Activated naive CD4-positive, alpha-beta T cell treated with anti-CD3 and anti-CD28 coated beads for 36 hours (primary cell): Measurements from ENCODE around the gene SLC47A2. TPM values are rescaled to one million over a fixed set of nuclear protein-coding genes. Genes with fewer than 3 reads are reported as not detected.

Experiments
- CTCF ChIA-PET: fragments of 350-600 bp; sonication (Branson Sonifier 250); formaldehyde crosslinking; loops from one replicate; lab custom pipeline; 2021; ENCODE audit warnings: antibody characterized with exemption; lab: Charles Lee
- DNase-seq: peaks from one replicate; pipeline ENCODE4 v3.0.0-alpha.2; 2020
- H3K27ac Mint-ChIP-seq: one replicate; pipeline ENCODE4 v1.8.0; 2021; ENCODE audit warnings: mild to moderate bottlenecking, mixed read lengths
- H3K27me3 Mint-ChIP-seq: one replicate; pipeline ENCODE4 v1.8.0; 2021; ENCODE audit warnings: low read depth, mixed read lengths
- H3K36me3 Mint-ChIP-seq: one replicate; pipeline ENCODE4 v1.8.0; 2021; ENCODE audit warnings: low read depth, mixed read lengths
- H3K4me1 Mint-ChIP-seq: one replicate; pipeline ENCODE4 v1.8.0; 2021; ENCODE audit warnings: low read depth, mixed read lengths
- H3K4me3 Mint-ChIP-seq: one replicate; pipeline ENCODE4 v1.8.0; 2021; ENCODE audit warnings: mild to moderate bottlenecking, moderate library complexity, mixed read lengths
- H3K9me3 Mint-ChIP-seq: one replicate; pipeline ENCODE4 v1.8.0; 2021; ENCODE audit warnings: mixed read lengths
- intact Hi-C: fragments of 100-400 bp; cut with micrococcal nuclease; formaldehyde crosslinking; loops from one replicate; pipeline ENCODE4 v1.15.1; 2023
- total RNA-seq, 2 experiments: library from RNA; stranded (reverse); gene quantifications; one replicate each; pipeline ENCODE4 v1.2.3, GENCODE V29; 2021

The SLC47A2 gene
- total RNA-seq, 2 experiments from 2014 or later, result not detected

- CTCF ChIA-PET, result interaction anchor here (1.1 kb wide), 1 partner anchor 99 kb away, joined by 3 read pairs; no protein-coding TSS in a partner anchor
- Mint-ChIP-seq H3K27me3 (no peaks in the 10 kb centered on the region), H3K36me3 (peaks cover 15% of the 10 kb centered on the region), H3K4me1 (no peaks in the 10 kb centered on the region), H3K4me3 (no peak overlapping the region), H3K27ac (no peak overlapping the region), H3K9me3 (no peaks in the 10 kb centered on the region)
- DNase-seq, result no peak
- intact Hi-C loops, result no loop called here
These were observed 52.1 kb downstream of the SLC47A2 start for GRCh38 chr17:19664136-19664820.

- DNase-seq, result no peak
- intact Hi-C loops, result no loop called here
- H3K9me3 Mint-ChIP-seq, result no peaks in the 10 kb centered on the region
- CTCF ChIA-PET, result no interaction called here
- no peak overlapping the region for H3K27ac Mint-ChIP-seq
- H3K4me1 Mint-ChIP-seq, result no peaks in the 10 kb centered on the region
- H3K4me3 Mint-ChIP-seq, result no peak overlapping the region
- no peaks in the 10 kb centered on the region for H3K27me3 Mint-ChIP-seq
- peaks cover 15% of the 10 kb centered on the region for H3K36me3 Mint-ChIP-seq
These were observed 53.3 kb downstream of the SLC47A2 start for GRCh38 chr17:19663097-19663496.

- H3K27me3 Mint-ChIP-seq, result no peaks in the 10 kb centered on the region
- peaks cover 20% of the 10 kb centered on the region for H3K36me3 Mint-ChIP-seq
- H3K27ac Mint-ChIP-seq, result no peak overlapping the region
- no peak overlapping the region for H3K4me3 Mint-ChIP-seq
- no peaks in the 10 kb centered on the region for H3K9me3 Mint-ChIP-seq
- CTCF ChIA-PET, result no interaction called here
- intact Hi-C loops, result no loop called here
- DNase-seq, result no peak
- no peaks in the 10 kb centered on the region for H3K4me1 Mint-ChIP-seq
These were observed 55.3 kb downstream of the SLC47A2 start for GRCh38 chr17:19661121-19661520.

GRCh38 chr17:19660219-19660870, 56.0 kb downstream of the SLC47A2 start:
- Mint-ChIP-seq H3K4me3 (no peak overlapping the region), H3K4me1 (no peaks in the 10 kb centered on the region), H3K27ac (no peak overlapping the region)

GRCh38 chr17:19659366-19660177, 56.8 kb downstream of the SLC47A2 start:
- intact Hi-C loops, result no loop called here
- DNase-seq, result no peak
- Mint-ChIP-seq H3K36me3 (peaks cover 25% of the 10 kb centered on the region), H3K27ac (no peak overlapping the region), H3K4me1 (no peaks in the 10 kb centered on the region), H3K4me3 (no peak overlapping the region), H3K9me3 (no peaks in the 10 kb centered on the region), H3K27me3 (no peaks in the 10 kb centered on the region)
- CTCF ChIA-PET, result interaction anchor here (0.6 kb wide), 1 partner anchor 75 kb away, joined by 3 read pairs; no protein-coding TSS in a partner anchor

More at GRCh38 chr17:19660219-19660870, 56.0 kb downstream of the SLC47A2 start:
- no peaks in the 10 kb centered on the region for H3K9me3 Mint-ChIP-seq
- peaks cover 21% of the 10 kb centered on the region for H3K36me3 Mint-ChIP-seq
- intact Hi-C loops, result no loop called here
- CTCF ChIA-PET, result no interaction called here
- DNase-seq, result no peak
- H3K27me3 Mint-ChIP-seq, result no peaks in the 10 kb centered on the region

- Mint-ChIP-seq H3K9me3 (no peaks in the 10 kb centered on the region), H3K36me3 (peaks cover 28% of the 10 kb centered on the region), H3K4me1 (no peaks in the 10 kb centered on the region), H3K4me3 (no peak overlapping the region), H3K27me3 (no peaks in the 10 kb centered on the region), H3K27ac (no peak overlapping the region)
- intact Hi-C loops, result no loop called here
- CTCF ChIA-PET, result interaction anchor here (1.6 to 2.9 kb wide), 2 partner anchors 10 to 12 kb away, joined by 6 to 9 read pairs; no protein-coding TSS in a partner anchor
- no peak for DNase-seq
These were observed 59.4 kb downstream of the SLC47A2 start for GRCh38 chr17:19656851-19657581.

- Mint-ChIP-seq H3K36me3 (peaks cover 28% of the 10 kb centered on the region), H3K9me3 (no peaks in the 10 kb centered on the region), H3K27me3 (no peaks in the 10 kb centered on the region), H3K4me3 (no peak overlapping the region), H3K27ac (no peak overlapping the region), H3K4me1 (no peaks in the 10 kb centered on the region)
- CTCF ChIA-PET, result interaction anchor here (1.1 to 2.9 kb wide), 3 partner anchors 9 to 89 kb away, joined by 3 to 9 read pairs (median 6); no protein-coding TSS in a partner anchor
- DNase-seq, result no peak
- intact Hi-C loops, result no loop called here
These were observed 60.0 kb downstream of the SLC47A2 start for GRCh38 chr17:19656336-19656735.

GRCh38 chr17:19654896-19655295, 61.5 kb downstream of the SLC47A2 start:
- Mint-ChIP-seq H3K27ac (no peak overlapping the region), H3K4me3 (no peak overlapping the region), H3K36me3 (peaks cover 25% of the 10 kb centered on the region), H3K27me3 (no peaks in the 10 kb centered on the region), H3K4me1 (peaks cover 8% of the 10 kb centered on the region), H3K9me3 (no peaks in the 10 kb centered on the region)
- intact Hi-C loops, result no loop called here
- CTCF ChIA-PET, result interaction anchor here (1.3 to 2.9 kb wide), 2 partner anchors 8 to 112 kb away, joined by 4 to 9 read pairs; no protein-coding TSS in a partner anchor
- DNase-seq, result no peak

- H3K27ac Mint-ChIP-seq, result no peak overlapping the region
- H3K36me3 Mint-ChIP-seq, result peaks cover 25% of the 10 kb centered on the region
- no peak for DNase-seq
- intact Hi-C loops, result no loop called here
- no peaks in the 10 kb centered on the region for H3K9me3 Mint-ChIP-seq
- H3K27me3 Mint-ChIP-seq, result no peaks in the 10 kb centered on the region
- CTCF ChIA-PET, result interaction anchor here (1.3 kb wide), 1 partner anchor 112 kb away, joined by 4 read pairs; no protein-coding TSS in a partner anchor
- no peak overlapping the region for H3K4me3 Mint-ChIP-seq
- H3K4me1 Mint-ChIP-seq, result peaks cover 13% of the 10 kb centered on the region
These were observed 62.0 kb downstream of the SLC47A2 start for GRCh38 chr17:19654342-19654886.

- no peak for DNase-seq
- intact Hi-C loops, result no loop called here
- Mint-ChIP-seq H3K27ac (no peak overlapping the region), H3K9me3 (no peaks in the 10 kb centered on the region), H3K27me3 (no peaks in the 10 kb centered on the region), H3K4me1 (peaks cover 20% of the 10 kb centered on the region), H3K36me3 (peaks cover 23% of the 10 kb centered on the region), H3K4me3 (no peak overlapping the region)
- CTCF ChIA-PET, result interaction anchor here (0.6 to 1.7 kb wide), 5 partner anchors 51 to 228 kb away, joined by 3 to 4 read pairs (median 4); no protein-coding TSS in a partner anchor
These were observed 63.8 kb downstream of the SLC47A2 start for GRCh38 chr17:19652595-19652994.

- Mint-ChIP-seq H3K4me1 (peaks cover 29% of the 10 kb centered on the region), H3K9me3 (no peaks in the 10 kb centered on the region), H3K27ac (no peak overlapping the region), H3K4me3 (no peak overlapping the region), H3K27me3 (no peaks in the 10 kb centered on the region), H3K36me3 (peaks cover 23% of the 10 kb centered on the region)
- no peak for DNase-seq
- intact Hi-C loops, result no loop called here
- CTCF ChIA-PET, result interaction anchor here (0.8 to 1.7 kb wide), 3 partner anchors 111 to 289 kb away, joined by 3 to 4 read pairs (median 4); partner anchors contain the start of gene B9D1
These were observed 64.7 kb downstream of the SLC47A2 start for GRCh38 chr17:19651451-19652238.
